NB4 (cell line): ENCODE measurements around the gene MBLAC2.

Experiments
- POLR2A ChIP-seq: IDR thresholded peaks from 2 replicates; pipeline ENCODE4 v1.6.1; 2011; ENCODE audit warnings: mild to moderate bottlenecking; ENCODE audit not compliant: insufficient read length; ENCODE audit errors: extremely low read depth
- TF ChIP-seq, protein P1 (sequence below): IDR thresholded peaks from one replicate; pipeline ENCODE4 v1.5.1; 2012; ENCODE audit warnings: low read depth, low read length
- TF ChIP-seq, protein P2 (sequence below): IDR thresholded peaks from 2 replicates; pipeline ENCODE4 v1.6.1; 2011; ENCODE audit warnings: low read depth, low read length

DNA sequence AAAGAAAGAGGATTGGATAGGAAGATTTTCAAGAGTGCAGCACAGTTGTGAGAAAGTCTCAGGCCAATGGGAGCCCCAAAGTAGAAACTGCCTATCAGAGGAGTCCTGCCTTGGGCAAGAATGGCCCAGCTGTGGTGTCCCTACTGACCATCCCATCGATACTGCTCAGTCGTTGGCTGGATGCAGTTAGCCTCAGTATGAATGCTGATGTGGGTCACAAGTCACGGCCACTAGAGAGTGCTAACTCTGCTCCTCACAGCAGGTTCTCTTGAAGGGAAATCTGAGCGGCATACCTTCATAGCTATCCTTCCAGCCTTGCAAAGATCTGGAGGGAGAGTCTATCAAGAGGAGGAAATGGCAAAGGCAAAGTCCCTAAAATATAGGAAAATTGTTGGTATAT lies 53.4 kb downstream of the MBLAC2 start:
- TF ChIP-seq, protein P1, sequence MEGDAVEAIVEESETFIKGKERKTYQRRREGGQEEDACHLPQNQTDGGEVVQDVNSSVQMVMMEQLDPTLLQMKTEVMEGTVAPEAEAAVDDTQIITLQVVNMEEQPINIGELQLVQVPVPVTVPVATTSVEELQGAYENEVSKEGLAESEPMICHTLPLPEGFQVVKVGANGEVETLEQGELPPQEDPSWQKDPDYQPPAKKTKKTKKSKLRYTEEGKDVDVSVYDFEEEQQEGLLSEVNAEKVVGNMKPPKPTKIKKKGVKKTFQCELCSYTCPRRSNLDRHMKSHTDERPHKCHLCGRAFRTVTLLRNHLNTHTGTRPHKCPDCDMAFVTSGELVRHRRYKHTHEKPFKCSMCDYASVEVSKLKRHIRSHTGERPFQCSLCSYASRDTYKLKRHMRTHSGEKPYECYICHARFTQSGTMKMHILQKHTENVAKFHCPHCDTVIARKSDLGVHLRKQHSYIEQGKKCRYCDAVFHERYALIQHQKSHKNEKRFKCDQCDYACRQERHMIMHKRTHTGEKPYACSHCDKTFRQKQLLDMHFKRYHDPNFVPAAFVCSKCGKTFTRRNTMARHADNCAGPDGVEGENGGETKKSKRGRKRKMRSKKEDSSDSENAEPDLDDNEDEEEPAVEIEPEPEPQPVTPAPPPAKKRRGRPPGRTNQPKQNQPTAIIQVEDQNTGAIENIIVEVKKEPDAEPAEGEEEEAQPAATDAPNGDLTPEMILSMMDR, result no peak
- no peak for TF ChIP-seq POLR2A
- TF ChIP-seq, protein P2, sequence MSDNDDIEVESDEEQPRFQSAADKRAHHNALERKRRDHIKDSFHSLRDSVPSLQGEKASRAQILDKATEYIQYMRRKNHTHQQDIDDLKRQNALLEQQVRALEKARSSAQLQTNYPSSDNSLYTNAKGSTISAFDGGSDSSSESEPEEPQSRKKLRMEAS, result no peak
